GM18502 (cell line): ENCODE results near the gene CADM3.

Experiments
- ATAC-seq: cut with Tn5 transposase; IDR thresholded peaks from one replicate; pipeline ENCODE4 v1.9.1; 2021; ENCODE audit warnings: mild to moderate bottlenecking; ENCODE audit not compliant: unreplicated experiment, poor library complexity

The CADM3 gene

DNA sequence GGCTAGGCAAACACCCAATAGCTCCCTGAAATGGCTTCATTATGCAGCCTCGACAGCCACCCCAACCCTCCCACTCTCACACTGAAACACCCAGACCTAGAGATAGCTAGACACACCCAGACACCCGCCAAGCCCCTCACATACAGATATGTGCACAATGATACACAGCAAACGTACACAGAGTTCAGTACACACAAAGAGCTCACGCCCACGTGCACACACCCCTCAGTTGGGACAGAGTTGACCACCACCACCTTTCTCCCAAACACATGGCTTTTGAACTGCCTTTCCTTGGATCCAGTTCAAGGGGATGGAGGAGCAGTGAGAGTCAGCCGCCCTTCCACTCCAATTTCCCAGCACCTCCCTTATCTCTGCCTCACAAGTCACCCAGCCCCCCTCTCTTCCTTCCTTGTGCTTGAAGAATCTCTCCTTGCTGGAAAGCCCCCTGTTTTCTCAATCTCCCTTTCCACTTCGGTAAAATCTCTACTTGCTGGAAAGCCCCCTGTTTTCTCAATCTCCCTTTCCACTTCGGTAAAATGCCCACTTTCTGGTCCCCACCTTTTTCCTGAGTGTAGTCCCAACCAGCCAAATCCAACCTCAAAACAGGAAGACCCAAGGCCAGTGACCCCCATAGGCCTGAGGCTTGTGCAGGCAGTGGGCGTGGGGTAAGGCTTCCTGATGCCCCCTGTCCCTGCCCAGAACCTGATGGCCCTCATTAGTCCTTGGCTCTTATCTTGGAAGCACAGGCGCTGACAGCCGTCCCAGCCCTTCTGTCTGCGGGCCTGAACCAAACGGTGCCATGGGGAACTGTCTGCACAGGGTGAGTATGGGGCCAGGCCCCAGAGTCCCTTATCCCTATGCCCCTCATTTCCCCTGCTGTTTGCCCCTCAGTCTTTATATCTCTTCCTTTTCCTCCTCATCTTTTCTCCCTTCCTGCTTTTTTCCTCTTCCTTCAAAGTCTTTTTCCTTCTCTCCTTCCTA is 33.0 kb downstream of the CADM3 start, which contains the start of gene ACKR1:
Gene ACKR1 (plus strand): TSS at position 715 of the 981 bp plus-strand sequence. CDS start 85 bp downstream, at position 800.
- ATAC-seq = no peak

DNA sequence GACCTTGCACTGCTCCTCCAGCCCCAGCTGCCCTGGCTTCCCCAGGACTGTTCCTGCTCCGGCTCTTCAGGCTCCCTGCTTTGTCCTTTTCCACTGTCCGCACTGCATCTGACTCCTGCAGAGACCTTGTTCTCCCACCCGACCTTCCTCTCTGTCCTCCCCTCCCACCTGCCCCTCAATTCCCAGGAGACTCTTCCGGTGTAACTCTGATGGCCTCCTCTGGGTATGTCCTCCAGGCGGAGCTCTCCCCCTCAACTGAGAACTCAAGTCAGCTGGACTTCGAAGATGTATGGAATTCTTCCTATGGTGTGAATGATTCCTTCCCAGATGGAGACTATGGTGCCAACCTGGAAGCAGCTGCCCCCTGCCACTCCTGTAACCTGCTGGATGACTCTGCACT is 33.8 kb downstream of the CADM3 start:
- ATAC-seq = no peak

GRCh38 chr1:159206110-159206509 is 34.7 kb downstream of the CADM3 start:
- ATAC-seq = no peak

GRCh38 chr1:159207080-159207479 is 35.7 kb downstream of the CADM3 start:
- ATAC-seq = no peak

- ATAC-seq = no peak
Measured at GRCh38 chr1:159207774-159208173, 36.4 kb downstream of the CADM3 start.

DNA sequence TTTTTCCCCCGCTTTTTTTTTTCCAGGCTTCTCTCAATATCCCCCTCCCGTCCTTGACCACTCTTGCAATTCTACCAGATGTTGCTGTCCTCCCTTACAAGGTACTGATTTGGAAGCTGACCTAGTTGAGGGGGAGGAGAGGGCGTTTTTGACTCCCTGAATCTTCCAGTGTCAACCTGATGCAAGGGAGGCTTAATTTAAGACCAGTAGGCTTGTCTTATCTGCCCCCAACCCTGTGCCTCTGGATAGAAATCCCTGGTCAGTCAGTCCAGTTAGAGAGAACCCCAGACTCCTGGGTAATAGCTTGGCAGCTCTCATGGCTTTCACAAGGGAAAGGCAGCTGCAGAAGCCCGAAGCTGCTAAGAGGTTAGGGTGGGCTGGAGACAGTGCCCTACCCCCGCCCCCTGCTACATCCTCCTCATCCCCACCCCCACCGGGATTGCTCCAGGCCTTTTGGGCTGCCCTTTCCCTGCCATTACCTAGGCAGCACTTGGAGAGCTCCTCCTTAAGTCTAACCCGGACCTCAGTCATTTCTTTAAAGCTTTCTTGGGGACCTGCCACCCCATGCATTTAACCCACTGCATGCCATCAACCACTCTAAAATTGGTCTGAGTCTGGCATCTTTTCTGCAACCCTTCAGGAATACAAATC is 36.9 kb downstream of the CADM3 start:
- no peak for ATAC-seq

DNA sequence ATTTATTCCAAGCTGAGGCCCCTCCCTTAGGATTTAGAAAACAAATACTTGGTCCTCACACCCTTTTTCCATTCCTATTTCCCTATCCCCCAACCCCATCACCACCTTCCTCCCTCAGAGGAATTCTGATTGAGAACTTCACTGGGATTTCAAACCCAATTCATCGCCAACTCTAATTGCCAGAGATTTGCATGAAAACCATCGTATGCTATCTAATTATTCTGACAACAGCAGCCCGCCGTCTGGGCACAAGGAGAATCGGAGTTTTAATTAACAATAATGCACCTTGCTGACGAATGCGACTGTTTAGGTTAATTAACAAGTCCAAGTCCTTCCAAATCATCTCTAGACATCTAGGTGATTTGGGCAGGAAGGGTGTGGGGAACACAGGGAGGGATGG is 37.6 kb downstream of the CADM3 start:
- ATAC-seq = no peak

GRCh38 chr1:159211331-159212136 is 40.1 kb downstream of the CADM3 start:
- ATAC-seq = no peak

DNA sequence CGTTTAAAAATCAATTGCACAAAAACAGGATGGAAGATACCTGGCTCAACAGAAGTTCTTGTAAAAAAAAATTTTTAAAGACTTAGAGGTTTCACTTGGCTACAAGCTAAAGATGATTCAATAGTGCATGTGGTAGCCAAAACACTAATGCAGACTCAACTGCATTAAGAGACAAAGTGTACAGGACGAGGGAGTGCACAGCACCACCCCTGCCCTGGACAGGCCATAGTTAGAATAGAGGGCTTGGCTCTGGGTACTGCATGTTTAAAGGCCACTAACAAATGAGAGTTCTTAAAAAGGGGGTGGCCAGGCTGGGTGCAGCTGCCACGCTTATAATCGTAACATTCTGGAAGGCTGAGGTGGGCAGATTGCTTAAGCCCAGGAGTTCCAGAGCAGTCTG is 41.2 kb downstream of the CADM3 start:
- no peak for ATAC-seq

DNA sequence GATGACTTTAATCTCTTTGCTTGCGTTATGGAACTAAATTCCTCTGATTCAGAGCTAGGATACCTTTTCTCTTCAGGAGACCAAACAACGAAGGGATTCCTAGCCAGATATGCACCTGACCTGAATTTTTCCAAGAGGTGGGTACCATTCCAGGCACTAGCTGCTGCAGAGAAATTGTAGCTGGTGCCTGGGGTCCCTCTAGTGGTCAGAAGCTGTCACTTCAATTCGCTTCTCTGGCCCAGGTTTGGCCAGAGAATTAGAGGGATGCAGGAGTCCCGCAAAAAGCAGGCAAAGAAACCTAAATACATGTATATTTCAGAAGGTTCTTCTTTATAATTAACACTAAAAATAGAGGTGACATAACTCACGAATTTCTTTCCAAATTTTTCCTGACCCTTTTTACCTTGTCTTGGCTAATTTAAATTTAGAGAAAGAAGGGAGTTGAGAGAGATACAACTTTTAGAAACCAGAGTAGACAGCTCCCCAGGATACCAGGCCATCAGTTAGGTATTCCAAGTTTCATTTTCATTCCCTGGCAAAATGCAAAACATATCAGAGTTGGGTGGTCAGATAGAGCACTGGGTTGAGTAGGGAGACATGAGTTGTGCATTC is 42.8 kb downstream of the CADM3 start:
- ATAC-seq = no peak

DNA sequence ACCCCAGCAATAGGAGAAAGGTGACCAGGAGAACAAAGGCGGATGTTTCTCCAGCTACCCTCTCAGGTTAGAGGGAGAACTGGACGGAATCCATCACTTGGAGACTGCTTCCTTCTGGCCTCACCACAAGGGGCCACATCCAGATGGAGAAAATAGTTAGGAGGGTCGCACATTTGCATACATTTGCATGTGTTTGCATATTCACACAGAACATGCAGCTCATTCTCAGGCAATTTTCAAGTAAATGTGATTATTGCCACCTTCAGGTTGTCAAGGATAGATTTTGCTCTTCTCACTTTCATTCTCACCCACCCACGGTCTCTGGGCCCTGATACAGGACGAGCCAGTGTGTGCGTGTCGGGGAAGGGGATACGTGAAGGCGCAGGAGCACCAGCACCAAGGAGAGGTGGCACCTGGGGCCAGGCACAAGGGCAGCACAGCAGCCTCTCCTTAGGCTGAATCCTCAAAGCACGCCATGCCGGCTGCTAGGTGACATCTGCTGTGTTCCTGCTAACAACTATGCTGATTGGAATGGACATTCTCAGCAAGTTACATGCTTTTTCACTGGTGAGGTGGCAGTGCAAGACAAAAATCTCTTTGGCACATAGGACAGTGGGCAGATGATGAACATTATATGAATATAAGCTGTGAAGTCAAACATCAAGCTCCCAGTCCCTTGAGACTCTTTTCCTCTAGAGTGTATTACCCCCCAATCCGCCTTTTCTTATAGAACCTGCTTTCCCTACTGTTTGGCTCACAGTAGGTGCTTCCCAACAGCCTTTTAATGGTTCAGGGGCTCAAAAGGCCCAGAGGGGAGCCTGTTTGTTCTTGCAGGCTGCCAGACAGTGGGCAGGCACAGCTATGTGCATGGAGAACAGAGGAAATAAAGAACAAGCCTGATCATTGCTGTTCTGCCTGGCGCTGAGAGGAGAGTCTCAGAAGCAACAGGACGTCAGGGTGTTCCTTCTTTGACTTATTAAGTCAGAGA is 47.5 kb downstream of the CADM3 start:
- ATAC-seq = no peak

- no peak for ATAC-seq
Measured at GRCh38 chr1:159222075-159222865, 50.9 kb downstream of the CADM3 start.

- no peak for ATAC-seq
Measured at GRCh38 chr1:159223004-159223403, 51.6 kb downstream of the CADM3 start.

- ATAC-seq = no peak
Measured at GRCh38 chr1:159228554-159228953, 57.1 kb downstream of the CADM3 start.

- no peak for ATAC-seq
Measured at GRCh38 chr1:159229260-159229885, 58.0 kb downstream of the CADM3 start.

DNA sequence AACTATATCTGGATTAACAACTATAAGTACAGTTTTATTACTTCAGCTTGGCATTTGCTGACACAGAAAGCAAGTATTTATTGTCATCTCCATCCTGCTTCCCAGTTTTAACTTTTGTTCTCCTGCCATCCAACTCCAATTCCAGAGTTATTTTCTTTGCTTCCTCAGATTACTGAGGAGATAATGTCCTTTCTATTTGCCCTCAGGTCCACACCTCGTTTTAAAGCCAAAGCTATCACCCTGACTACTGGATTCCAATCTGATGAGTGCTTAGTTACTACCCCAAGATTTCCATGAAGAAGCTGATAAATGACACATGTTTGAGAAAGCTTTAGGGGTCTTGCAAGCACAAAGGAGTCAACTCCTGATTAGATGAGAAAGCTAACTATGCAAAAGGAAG is 58.5 kb downstream of the CADM3 start:
- no peak for ATAC-seq

DNA sequence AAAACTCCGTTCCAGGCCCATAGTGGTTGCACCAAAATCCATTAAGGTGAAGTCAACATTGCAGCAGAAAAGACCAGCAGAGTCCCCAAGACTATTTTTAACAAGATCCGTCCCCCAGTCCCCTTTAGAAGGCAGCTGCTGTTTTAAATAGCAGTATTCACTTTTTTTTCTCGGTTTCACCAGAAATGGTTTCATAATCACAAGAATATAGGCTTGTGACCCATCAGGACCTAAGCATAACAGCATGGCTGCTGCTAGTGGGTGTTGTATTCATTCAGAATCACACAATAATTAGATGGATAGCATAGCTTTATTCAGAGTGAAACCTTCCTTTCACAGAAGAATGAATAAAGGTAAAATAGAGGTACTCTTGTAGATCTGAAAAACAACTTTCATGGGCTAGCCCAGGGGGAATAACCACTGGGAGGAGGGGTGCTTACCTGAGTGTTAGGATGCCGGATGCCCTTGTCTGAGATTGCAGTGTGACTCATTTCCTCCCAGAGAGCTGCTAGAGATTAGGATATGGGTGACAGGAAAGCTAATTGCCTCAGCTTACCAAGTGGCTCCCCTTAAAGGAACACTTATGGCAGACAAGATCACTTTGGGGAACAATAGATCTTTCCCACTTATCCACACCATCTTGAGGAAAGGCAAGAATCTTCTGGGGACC is 68.3 kb downstream of the CADM3 start:
- ATAC-seq = peak; percentile 83
